ENCODE measurements around the gene GNG12.
"Not testable (repeated sequence)": the region's sequence is repeated elsewhere in the genome, so short reads cannot be mapped to it uniquely, and the experiment has no call there.

The GNG12 gene

GRCh38 chr1:67749844-67750690 lies 83.2 kb downstream of the GNG12 start:
- DNase-seq, result no peak

- no peak for DNase-seq
Observed at GRCh38 chr1:67749263-67749843, 83.9 kb downstream of the GNG12 start.

- no peak for DNase-seq
Observed at GRCh38 chr1:67748630-67749029, 84.6 kb downstream of the GNG12 start.

- DNase-seq, result no peak
Observed at GRCh38 chr1:67747671-67748546, 85.4 kb downstream of the GNG12 start.

DNA sequence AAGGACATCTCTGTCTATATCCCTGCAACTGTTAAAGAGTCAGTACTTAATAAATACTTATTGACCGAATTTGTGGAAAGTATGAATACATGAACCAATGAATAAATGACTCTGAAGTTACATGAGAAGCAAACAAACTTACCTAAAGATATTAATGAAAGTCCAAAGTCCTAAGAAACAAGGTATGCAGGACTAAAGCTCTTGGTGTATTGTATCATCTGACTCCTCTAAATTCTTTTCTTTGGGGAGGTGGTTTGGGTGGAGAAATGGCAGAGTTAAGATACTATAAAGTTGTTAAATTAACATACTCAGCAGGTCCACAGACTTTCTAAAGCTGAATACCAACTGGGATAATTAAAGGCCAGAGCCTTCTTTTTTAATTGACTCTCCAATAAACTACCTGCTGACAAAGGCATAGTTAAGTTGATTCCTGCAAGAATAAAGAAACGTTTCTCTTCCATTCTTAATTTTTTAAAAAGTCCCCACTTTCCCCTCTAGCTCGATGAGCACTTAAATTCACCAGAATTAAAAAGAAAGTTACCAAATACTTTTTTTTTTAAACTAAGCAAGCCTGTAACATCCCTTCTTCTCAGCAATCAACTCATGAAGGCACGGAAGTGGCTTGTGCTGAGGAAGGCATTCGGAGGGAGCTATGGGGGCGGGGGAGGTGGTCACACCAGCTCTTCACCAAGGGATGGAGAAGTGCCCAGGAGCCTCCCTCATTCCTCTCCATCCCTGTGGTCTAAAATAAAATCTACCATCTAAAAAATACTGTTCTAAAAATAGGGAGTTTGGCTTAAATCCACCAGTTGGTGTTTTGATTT lies 87.2 kb downstream of the GNG12 start:
- DNase-seq, result no peak

DNA sequence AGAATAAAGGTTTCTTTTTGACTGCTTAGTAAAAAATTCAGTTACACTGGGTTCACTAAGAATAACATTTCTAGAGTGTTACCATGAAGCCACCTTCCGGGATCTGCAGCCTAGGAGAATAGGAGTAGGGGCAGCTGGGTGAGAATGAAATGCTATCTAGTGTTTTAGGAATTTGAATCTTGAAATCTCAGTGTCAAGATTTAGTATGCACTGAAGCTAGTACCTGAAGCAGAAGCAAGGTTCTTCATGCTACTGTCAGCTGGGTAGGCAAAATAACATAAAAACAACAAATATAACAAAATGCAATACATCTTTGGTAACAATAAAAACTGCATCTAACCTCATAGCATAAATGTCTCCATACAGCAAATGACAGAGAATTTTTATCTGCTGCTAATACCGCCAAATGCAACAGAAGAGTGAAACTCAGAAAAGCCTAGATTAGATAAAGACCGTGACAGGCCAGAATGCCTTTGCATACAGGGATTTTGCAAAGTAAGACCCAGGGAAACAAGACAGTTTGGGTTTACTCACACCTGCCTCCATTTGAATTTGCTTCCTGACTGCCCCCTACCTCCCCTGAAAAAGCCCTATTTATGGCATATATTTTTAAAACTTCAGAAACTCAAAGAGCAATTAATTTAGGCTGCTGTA lies 90.1 kb downstream of the GNG12 start:
- DNase-seq, result no peak

- DNase-seq, result no peak
Observed at GRCh38 chr1:67741736-67742135, 91.5 kb downstream of the GNG12 start.

DNA sequence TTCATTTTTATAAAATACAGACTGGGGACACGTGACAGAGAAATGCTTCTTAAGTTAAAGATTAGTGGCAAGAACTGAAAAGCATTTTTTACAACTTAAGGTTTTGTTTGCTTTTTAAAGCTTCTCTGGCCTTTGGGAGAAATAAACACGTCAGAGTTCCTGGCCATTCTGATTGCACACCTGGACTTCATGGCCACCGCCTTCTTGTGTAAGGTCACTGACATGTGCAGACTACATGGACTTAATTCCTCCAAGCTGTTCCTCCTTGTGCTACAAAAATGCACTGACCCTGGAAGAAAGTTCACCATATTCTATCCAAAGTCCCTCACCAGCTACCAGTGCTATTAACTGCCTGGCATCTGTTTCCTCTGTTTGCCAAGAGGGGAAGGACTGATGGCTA lies 92.1 kb downstream of the GNG12 start:
- DNase-seq, result no peak

DNA sequence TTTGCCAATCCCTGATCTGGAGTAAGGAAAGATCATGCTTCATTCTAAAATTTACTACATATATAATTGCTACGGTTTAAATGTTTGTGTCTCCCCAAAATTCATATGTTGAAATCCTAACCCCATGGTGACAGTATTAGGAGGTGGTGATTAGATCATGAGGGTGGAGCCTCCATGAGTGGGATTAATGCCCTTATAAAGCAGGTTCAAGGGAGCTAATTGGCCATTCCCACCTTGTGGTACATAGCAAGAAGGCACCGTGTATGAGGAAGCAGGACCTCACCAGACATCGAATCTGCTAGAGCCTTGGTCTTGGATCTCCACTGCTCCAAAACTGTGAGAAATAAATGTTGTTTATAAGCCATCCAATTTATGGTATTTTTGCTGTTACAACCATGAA lies 92.7 kb downstream of the GNG12 start:
- DNase-seq, result no peak

- no peak for DNase-seq
Observed at GRCh38 chr1:67739361-67739760, 93.9 kb downstream of the GNG12 start.

- DNase-seq, result no peak
Observed at GRCh38 chr1:67738401-67738800, 94.9 kb downstream of the GNG12 start.

GRCh38 chr1:67737875-67738274 lies 95.4 kb downstream of the GNG12 start:
- DNase-seq, result no peak

DNA sequence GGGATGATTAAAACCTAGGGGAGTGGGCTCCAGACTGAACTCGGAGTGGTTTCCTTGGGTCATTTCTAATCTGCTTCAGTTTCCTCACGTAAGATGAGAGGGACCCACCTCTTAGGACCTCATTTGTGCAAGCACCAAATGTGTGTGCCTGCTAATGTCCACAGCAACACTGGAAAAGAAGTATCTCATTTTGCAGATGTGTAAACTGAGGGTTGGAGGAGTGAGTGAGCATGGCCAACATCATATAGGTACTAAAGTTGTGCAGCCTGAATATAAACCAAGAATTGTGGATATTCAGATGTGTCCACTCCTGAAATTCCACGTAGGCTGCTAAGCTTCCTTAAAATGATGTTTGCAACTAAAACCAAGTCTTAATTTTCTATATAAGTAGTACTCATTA lies 96.5 kb downstream of the GNG12 start:
- DNase-seq, result no peak

- DNase-seq, result peak in 2 of 4 experiments; percentile 10 to 34
Observed at GRCh38 chr1:67735806-67736627, 97.2 kb downstream of the GNG12 start.

DNA sequence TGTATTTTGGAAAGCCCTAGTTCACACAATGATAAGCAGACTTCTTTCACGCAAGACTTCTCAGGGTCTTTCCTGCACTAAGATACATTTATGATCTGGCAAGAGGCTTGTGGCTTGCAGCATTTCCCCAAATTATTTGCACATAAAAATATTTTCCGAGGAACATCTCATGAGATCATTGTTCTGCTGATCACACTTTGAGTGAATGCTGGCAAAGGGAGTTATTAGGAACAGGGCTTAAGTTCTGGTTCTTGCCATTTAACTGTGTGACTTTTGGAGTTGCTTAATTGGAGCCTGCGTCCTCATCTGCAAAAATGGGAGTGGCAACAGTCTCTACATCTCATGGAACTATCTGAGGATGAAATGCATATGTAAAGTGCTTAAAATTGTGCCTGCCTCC lies 98.1 kb downstream of the GNG12 start:
- DNase-seq, result no peak

- DNase-seq, result no peak
Observed at GRCh38 chr1:67734323-67734690, 99.0 kb downstream of the GNG12 start.

DNA sequence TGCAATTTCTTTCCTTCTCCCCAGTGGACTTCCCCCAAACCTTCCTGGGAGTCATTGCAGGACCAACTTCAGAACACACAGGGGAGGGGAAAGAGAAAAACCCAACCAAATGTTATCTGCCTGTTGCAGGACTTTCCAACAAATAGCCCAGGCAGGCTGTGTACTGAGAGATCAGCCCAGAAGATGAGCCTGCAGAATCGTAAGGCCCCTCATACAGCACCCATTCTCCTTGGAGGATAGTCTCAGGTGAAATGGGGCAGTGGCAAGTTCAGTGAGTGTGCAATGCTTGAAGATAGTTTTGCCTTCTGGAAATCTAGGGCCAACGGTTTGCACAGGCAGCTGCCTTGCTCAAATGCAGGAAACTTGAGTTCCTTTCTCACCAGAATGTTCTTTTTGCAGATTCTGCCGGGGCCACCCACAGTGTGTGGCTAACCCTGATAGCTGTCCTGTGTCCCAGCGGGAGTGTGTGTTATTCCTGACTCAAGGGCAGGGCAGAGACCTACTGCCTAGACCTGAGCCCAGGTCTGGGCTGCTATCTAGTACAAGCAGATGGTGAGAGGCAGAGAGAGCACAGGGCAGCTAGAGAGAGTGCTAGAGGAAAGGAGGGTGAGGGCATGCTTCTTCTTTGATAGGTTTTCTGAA lies 99.5 kb downstream of the GNG12 start:
- no peak for DNase-seq

- DNase-seq, result no peak
Observed at GRCh38 chr1:67732750-67733151, 100.5 kb downstream of the GNG12 start.

GRCh38 chr1:67731322-67731721 lies 101.9 kb downstream of the GNG12 start:
- no peak for DNase-seq

DNA sequence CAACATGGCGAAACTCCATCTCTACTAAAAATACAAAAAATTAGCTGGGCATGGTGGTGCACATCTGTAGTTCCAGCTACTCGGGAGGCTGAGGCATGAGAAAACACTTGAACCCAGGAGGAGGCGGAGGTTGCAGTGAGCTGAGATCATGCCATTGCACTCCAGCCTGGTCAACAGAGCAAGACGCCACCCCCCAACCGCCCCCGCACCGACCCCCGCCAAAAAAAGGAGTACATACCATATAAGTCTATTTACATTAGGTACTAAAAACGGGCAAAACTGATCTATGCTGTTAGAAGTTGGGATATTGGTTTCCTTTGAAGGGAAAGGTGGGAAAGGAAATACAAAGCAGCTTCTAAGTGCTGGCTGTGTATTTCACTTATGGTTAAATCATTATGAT lies 103.0 kb downstream of the GNG12 start:
- not testable (repeated sequence) for DNase-seq

DNA sequence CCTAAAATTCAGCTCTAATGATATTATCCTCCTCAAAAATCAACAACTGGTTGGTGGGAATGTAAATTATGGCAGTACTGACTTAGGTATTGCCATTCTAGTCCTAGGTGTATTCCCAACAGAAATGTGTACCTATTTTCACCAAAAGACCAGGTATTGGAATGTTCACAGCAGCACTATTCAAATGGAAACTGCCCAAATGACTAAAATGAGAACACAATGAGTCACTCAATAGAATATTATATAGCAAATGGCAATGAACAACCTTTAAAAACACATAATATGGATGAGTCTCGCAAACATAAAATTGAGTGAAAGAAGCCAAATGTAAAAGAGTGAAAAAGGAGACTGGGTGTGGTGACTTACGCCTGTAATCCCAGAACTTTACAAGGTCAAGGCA lies 103.4 kb downstream of the GNG12 start:
- DNase-seq, result no peak

All from activated naive CD4-positive, alpha-beta T cell (primary cell).